ENCODE measurements around the gene PTPN1.
"Not testable (repeated sequence)": the region's sequence is repeated elsewhere in the genome, so short reads cannot be mapped to it uniquely, and the experiment has no call there.

The PTPN1 gene

DNA sequence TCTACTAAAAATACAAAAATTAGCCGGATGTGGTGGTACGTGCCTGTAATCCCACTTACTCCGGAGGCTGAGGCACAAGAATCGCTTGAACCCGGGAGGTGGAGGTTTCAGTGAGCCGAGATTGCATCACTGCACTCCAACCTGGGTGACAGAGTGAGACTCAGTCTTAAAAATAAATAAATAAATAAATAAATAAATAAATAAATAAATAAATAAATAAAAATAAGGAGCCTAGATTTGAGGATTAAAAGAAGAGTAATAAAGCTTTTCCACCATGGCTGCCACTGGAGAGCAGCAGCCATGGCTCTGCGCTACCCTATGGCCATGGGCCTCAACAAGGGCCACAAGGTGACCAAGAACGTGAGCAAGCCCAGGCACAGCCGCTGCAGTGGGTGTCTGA, 110.3 kb downstream of the PTPN1 start:
- DNase-seq: not testable (repeated sequence)

DNA sequence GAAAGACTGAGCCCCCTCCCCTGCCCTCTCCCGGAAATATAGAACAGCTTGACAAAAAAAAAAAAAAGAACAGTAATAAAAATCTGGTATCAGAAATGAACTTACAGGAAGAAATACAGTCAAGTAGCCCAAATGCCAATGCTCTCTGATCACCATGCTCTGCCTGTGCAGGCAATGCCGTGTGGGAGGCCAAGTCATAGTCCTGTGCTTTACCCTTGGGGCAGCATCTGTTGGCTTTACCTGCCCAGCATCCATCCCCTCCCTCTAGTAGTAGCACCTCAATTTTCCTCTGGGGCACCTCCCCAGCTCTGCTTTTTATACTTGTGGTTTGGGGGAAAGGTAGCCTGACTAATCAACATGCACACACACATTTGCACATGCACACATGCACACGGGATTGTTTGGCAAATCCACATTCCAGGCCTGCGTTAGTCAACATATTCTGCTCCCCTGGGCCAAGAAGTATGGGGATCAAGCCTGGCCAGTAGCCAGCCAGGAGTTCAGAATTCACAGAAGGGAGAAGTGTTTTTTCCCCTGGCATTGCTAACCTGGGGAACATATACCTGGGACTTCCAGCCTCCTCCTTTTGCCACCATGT, 111.0 kb downstream of the PTPN1 start:
- no peak for DNase-seq

DNA sequence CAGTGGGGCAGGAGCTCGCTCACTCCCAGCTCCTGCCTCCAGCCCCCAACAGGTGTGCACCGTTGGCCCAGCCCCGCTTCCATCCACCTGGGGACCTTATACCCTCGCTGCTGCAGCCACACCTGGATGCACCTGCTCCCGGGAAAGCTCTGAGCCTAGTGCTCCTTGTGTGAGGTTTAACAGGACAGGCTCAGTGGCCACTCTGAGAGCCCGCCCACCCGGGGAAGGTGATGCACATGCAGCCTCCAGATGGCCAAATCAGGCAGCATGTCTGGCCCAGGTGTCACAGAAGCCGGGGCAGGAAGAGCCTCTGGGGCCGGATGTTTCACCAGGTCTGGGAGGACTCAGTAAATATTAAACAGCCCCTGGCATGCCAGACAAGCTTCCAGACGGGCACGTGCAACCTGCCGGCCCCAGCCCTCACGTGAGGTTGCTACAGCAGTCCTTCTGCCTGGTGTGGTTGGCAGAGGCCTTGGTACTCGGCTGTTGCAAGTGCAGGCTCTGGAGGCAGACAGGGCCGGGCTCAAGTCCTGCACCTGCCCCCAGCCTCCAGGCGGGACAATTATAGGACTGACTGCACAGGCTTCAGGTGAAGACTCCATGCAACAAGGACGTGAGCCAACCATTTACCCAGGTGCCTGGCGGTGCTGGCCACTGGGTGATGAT, 114.3 kb downstream of the PTPN1 start:
- DNase-seq: peak; percentile 89

GRCh38 chr20:50625986-50626677, 115.9 kb downstream of the PTPN1 start:
- no peak for DNase-seq

GRCh38 chr20:50627747-50628146, 117.6 kb downstream of the PTPN1 start:
- DNase-seq: no peak

DNA sequence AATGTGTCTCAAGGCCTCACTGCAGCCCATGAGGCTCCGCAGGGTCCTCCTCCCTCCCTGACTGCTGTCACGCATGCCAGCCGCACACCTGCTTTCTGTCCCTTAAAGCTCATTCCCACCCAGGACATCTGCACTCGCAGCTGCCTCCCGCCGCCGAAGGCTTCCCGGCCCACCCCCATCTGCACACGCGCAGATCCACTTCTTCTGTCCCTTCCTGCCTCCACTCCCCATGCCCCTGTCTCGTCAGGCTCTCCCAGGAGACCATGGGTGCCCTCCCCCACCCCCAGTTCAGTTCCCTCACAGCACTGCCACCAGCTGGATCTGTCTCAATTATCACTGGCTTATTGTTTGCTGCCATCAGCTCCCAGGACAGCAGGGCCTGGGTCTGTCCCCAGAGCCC, 118.1 kb downstream of the PTPN1 start:
- DNase-seq: no peak

DNA sequence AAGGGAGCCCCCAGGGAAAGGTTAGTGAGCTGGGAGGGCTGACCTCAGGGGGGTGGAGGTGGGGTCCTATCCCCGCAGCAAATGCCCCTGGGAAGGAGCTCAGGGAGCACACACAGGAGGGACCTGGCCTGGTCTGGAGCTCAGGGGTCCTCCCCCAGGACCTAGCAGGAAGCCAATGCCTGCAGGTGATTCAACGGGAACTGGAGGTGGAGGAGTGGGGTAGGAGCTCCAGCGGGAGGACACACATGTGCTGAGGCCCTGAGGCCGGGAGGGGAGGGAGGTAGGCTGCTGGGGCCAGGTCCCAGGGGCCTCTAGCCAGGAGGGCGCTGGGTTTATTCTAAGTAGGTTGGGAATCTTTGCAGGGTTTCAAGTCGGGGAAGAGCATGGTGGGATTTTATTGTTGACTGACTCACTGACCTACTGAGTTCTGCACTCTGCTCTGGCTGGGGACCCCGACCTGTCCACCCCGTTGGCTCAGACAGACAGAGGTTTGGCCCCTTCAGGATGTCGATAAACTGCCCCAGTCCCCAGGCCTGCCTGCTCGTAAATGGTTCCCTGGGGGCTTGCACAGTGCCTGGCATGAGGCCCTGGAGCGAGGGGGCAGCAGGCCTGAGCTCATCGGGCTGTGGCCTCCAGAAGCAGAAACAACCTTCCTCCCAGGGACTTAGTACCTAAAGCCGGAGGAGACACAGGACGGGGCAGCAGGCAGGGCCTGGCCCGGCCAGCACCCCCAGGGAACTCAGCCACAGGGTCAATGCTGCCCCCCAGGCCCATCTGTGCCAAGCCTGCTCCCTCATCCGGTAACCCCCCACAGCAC, 118.9 kb downstream of the PTPN1 start:
- no peak for DNase-seq

GRCh38 chr20:50629670-50630045, 119.5 kb downstream of the PTPN1 start:
- DNase-seq: no peak

- no peak for DNase-seq
Measured at GRCh38 chr20:50630578-50631263, 120.5 kb downstream of the PTPN1 start.

GRCh38 chr20:50632236-50632635, 122.1 kb downstream of the PTPN1 start:
- no peak for DNase-seq

DNA sequence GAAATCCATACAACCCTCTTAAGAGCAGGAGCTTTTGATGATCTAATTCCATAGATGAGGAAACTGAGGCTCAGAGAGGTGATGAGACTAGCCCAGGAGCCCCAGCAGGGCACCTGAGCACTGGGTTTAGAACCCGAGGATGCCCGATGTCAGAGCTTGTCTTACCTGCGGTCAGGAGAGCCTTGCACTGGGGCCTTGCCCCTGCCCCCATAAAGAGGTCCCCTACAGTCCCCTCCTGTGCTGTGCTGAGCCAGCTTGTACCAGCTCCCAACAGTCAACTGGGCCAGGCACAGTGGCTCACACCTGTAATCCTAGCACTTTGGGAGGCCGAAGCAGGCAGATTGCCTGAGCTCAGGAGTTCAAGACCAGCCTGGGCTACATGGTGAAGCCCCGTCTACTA, 122.5 kb downstream of the PTPN1 start:
- no peak for DNase-seq

DNA sequence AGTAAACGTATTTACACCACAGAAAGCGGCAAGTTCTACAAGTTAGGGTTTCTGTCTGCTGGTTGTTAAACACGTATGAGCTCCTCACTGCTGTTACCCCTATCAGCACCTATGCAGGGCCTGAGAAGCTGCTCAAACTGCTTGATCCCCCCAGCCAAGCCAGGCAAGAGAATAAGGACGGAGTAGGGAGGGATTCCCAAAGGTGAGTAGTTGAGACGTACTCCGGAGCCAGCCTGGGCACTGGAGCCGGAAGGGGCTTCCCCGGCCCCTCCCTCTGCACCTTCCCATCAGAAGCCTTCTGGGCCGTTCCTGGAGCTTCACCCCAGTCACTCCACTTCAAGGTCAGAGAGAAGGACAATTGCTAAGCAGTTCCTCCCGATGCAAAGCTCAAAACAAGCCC, 123.2 kb downstream of the PTPN1 start:
- no peak for DNase-seq

DNA sequence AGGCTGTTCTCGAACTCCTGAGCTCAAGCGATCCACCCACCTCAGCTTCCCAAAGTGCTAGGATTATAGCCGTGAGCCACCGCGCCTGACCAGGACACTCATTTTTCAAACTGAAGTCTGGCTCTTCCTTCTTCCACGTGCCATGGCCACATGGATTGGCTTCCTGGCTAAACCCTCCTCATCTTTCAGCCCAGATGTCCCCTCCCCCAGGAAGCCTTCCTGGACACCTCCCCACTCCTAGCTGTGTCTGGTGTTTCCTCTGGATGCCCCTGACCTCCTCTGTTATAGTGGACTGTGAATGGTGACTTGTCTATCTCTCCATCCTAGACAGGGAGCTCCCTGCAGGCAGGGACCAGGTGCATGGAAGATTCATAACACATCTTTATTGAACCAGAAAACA, 124.0 kb downstream of the PTPN1 start:
- DNase-seq: no peak
